ENCODE results near the gene ARHGAP26. TPM values are rescaled to one million over a fixed set of nuclear protein-coding genes. Genes with fewer than 3 reads are reported as not detected.

ARHGAP26 gene
- total and polyA plus RNA-seq, 2 donors (not counting 1 experiment from before 2014, with no cell fraction given), result 4.1 to 6.8 TPM

GRCh38 chr5:142935014-142935413, 164.8 kb downstream of the ARHGAP26 start:
- no peaks in the 10 kb centered on the region for H3K79me2 ChIP-seq (ENCODE audit: control insufficient read depth, insufficient read depth, low read length)
- H3K9me3 ChIP-seq (ENCODE audit: control insufficient read depth, insufficient read depth, low read depth, low read length), result no peaks in the 10 kb centered on the region
- H3K9ac ChIP-seq (ENCODE audit: insufficient read depth, low read length), result no peak overlapping the region
- H4K20me1 ChIP-seq (ENCODE audit: control insufficient read depth, extremely low read depth, insufficient read depth, low read length), result no peaks in the 10 kb centered on the region
- no peak for DNase-seq (ENCODE audit: low read depth in 2 of 2)
- no peak overlapping the region for H3K4me2 ChIP-seq (ENCODE audit: extremely low read depth, insufficient read depth, low read length)
- no peaks in the 10 kb centered on the region for H3K4me1 ChIP-seq (ENCODE audit: control insufficient read depth, extremely low read depth, insufficient read depth, low read length)
- TF ChIP-seq EZH2 (IDR thresholded peaks at IDR 0.05; ENCODE audit: low read length, missing control alignments), result no peak
- no peak for TF ChIP-seq CTCF (conservative IDR thresholded peaks at IDR 0.05 in 1 of 2, IDR thresholded peaks at IDR 0.05 in 1 of 2; ENCODE audit: low read depth in 1 of 2, low read length in 2 of 2)
- H2AFZ ChIP-seq (ENCODE audit: low read length), result no peak overlapping the region
- H3K36me3 ChIP-seq (ENCODE audit: control insufficient read depth, insufficient read depth, low read length), result no peaks in the 10 kb centered on the region
- no peak overlapping the region for H3K4me3 ChIP-seq (replicated peaks in 1 of 4; ENCODE audit: control extremely low read depth in 1 of 4, insufficient read depth in 1 of 4, low read depth in 3 of 4, low read length in 4 of 4)
- H3K27me3 ChIP-seq (ENCODE audit: control insufficient read depth, insufficient read depth, low read length), result no peaks in the 10 kb centered on the region
- no peak overlapping the region for H3K27ac ChIP-seq (ENCODE audit: insufficient read depth, low read length)

- no peaks in the 10 kb centered on the region for H3K36me3 ChIP-seq (ENCODE audit: control insufficient read depth, insufficient read depth, low read length)
- no peaks in the 10 kb centered on the region for H3K27me3 ChIP-seq (ENCODE audit: control insufficient read depth, insufficient read depth, low read length)
- H3K4me2 ChIP-seq (ENCODE audit: extremely low read depth, insufficient read depth, low read length), result no peak overlapping the region
These were observed 167.2 kb downstream of the ARHGAP26 start for GRCh38 chr5:142937374-142937773.

GRCh38 chr5:142938266-142938880, 168.2 kb downstream of the ARHGAP26 start:
- Histone ChIP-seq H3K4me1 (ENCODE audit: control insufficient read depth, extremely low read depth, insufficient read depth, low read length) (no peaks in the 10 kb centered on the region), H3K36me3 (ENCODE audit: control insufficient read depth, insufficient read depth, low read length) (no peaks in the 10 kb centered on the region), H2AFZ (ENCODE audit: low read length) (no peak overlapping the region), H3K9me3 (ENCODE audit: control insufficient read depth, insufficient read depth, low read depth, low read length) (no peaks in the 10 kb centered on the region), H3K27me3 (ENCODE audit: control insufficient read depth, insufficient read depth, low read length) (no peaks in the 10 kb centered on the region), H3K9ac (ENCODE audit: insufficient read depth, low read length) (no peak overlapping the region), H3K4me3 (replicated peaks in 1 of 4; ENCODE audit: control extremely low read depth in 1 of 4, insufficient read depth in 1 of 4, low read depth in 3 of 4, low read length in 4 of 4) (no peak overlapping the region), H4K20me1 (ENCODE audit: control insufficient read depth, extremely low read depth, insufficient read depth, low read length) (no peaks in the 10 kb centered on the region), H3K27ac (ENCODE audit: insufficient read depth, low read length) (no peak overlapping the region), H3K79me2 (ENCODE audit: control insufficient read depth, insufficient read depth, low read length) (no peaks in the 10 kb centered on the region), H3K4me2 (ENCODE audit: extremely low read depth, insufficient read depth, low read length) (no peak overlapping the region)
- TF ChIP-seq EZH2 (IDR thresholded peaks at IDR 0.05; ENCODE audit: low read length, missing control alignments) (no peak), CTCF (conservative IDR thresholded peaks at IDR 0.05 in 1 of 2, IDR thresholded peaks at IDR 0.05 in 1 of 2; ENCODE audit: low read depth in 1 of 2, low read length in 2 of 2) (no peak)
- no peak for DNase-seq (ENCODE audit: low read depth in 2 of 2)

More at GRCh38 chr5:142937374-142937773, 167.2 kb downstream of the ARHGAP26 start:
- no peak overlapping the region for H3K4me3 ChIP-seq (replicated peaks in 1 of 4; ENCODE audit: control extremely low read depth in 1 of 4, insufficient read depth in 1 of 4, low read depth in 3 of 4, low read length in 4 of 4)
- no peak overlapping the region for H2AFZ ChIP-seq (ENCODE audit: low read length)
- no peaks in the 10 kb centered on the region for H3K79me2 ChIP-seq (ENCODE audit: control insufficient read depth, insufficient read depth, low read length)
- DNase-seq (ENCODE audit: low read depth in 2 of 2), result no peak
- H4K20me1 ChIP-seq (ENCODE audit: control insufficient read depth, extremely low read depth, insufficient read depth, low read length), result no peaks in the 10 kb centered on the region
- no peaks in the 10 kb centered on the region for H3K4me1 ChIP-seq (ENCODE audit: control insufficient read depth, extremely low read depth, insufficient read depth, low read length)
- H3K9me3 ChIP-seq (ENCODE audit: control insufficient read depth, insufficient read depth, low read depth, low read length), result no peaks in the 10 kb centered on the region
- no peak for TF ChIP-seq EZH2 (IDR thresholded peaks at IDR 0.05; ENCODE audit: low read length, missing control alignments)
- TF ChIP-seq CTCF (conservative IDR thresholded peaks at IDR 0.05 in 1 of 2, IDR thresholded peaks at IDR 0.05 in 1 of 2; ENCODE audit: low read depth in 1 of 2, low read length in 2 of 2), result no peak
- no peak overlapping the region for H3K9ac ChIP-seq (ENCODE audit: insufficient read depth, low read length)
- H3K27ac ChIP-seq (ENCODE audit: insufficient read depth, low read length), result no peak overlapping the region
